GM10248 (cell line): Measurements from ENCODE around the gene ALDH4A1.
"Not testable (repeated sequence)": the region's sequence is repeated elsewhere in the genome, so short reads cannot be mapped to it uniquely, and the experiment has no call there.

Source experiments
- CTCF ChIA-PET: fragments of 300-600 bp; sonication (Branson Sonifier 250); formaldehyde crosslinking; extraction: SDS; loops from one replicate; lab custom pipeline; 2021; ENCODE audit warnings: antibody characterized with exemption; lab: Yijun Ruan, JAX
- POLR2A ChIA-PET: fragments of 350-650 bp; sonication (Branson Sonifier 250); formaldehyde crosslinking; extraction: SDS; loops from one replicate; lab custom pipeline; 2020; ENCODE audit warnings: antibody characterized with exemption; lab: Yijun Ruan, JAX
- DNase-seq: peaks from one replicate; pipeline ENCODE4 v3.0.0; 2012; ENCODE audit errors: extremely low spot score
- CTCF ChIP-seq: IDR thresholded peaks from 2 replicates; pipeline ENCODE4 v1.5.1; 2012; ENCODE audit warnings: mild to moderate bottlenecking, low read depth; ENCODE audit errors: extremely low read depth, missing control alignments, control extremely low read depth

ALDH4A1 gene

DNA sequence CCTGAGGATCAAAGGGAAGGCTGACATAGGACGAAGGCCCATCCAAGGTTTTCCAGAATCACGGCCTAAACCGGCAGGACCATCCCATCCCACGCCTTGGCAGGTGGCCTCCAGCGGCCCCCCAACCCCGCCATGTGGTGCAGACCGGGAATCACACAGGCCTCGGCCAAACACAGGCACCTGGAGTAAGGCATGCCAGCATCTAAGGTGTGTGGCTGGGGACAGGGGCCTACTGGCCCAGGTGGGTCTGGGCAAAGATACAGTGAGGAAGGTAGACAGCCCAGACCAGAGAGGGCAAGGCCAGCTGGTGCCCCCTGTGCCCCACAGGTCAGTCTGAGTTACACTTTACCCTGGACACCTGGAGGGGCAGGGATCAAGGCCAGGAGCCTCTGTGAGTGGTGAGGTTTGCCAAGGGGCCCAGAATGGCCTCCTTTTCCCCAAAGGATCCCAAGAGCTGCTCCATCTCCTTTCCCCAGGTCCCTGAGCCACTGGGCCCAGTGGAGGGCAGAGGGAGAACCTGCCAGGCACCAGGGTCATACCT is 30.2 kb downstream of the ALDH4A1 start:
- TF ChIP-seq CTCF, result no peak
- ChIA-PET CTCF (interaction anchor here (1.3 to 4.6 kb wide), 3 partner anchors 13 to 291 kb away, joined by 3 to 32 read pairs (median 3); partner anchors contain the start of gene ALDH4A1), POLR2A (no interaction called here)
- no peak for DNase-seq

DNA sequence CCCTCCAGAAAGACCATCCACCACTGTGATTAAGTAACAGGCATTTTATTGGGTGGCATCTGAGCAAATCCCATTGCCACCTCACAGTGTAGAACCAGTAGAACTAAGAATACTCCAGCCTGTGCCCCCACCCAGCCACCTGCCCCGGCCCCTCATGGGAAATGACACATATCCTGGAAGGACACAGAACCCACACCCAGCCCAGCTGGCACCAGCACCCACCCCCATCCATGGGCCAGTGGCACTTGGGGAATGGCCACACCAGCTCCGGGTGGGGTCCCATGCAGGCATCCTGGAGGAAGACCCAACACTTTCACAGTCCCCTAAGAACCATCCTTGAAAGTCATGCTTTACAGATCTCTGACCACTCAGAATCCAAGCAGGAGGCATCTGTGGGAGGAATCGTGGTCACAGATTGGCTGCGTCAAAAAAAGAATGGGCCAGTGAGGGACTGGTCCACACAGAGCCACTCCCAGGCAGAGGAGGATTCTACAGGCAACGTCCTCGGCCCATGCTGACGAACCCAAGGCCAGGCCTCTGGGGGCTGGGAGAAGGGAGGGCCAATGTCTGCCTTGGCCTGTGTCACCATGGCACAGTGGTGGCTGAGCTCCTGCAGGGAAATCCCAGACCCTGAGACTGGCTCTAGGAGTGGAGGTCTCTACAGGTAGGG is 30.8 kb downstream of the ALDH4A1 start:
- POLR2A ChIA-PET, result no interaction called here
- TF ChIP-seq CTCF, result no peak
- CTCF ChIA-PET, result interaction anchor here (4.6 kb wide), 1 partner anchor 13 kb away, joined by 32 read pairs; no protein-coding TSS in a partner anchor
- no peak for DNase-seq

DNA sequence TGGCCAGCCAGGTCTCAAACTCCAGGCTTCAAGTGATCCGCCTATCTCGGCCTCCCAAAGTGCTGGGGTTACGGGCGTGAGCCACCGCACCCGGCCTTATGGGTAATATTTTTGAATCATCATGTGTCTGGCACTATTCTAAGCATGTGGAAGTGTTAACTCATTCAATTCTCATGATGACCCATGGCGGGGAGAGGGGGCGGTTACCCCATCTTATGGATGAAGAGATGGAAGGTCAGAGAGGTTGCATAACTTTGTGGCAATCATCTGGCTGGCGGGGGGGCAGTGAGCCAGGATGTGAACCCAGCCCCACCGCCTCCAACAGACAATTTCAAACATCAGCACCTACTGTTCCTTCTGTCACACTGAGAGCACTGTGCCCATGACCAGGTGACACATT is 31.4 kb downstream of the ALDH4A1 start:
- POLR2A ChIA-PET, result no interaction called here
- TF ChIP-seq CTCF, result no peak
- CTCF ChIA-PET, result no interaction called here
- no peak for DNase-seq

DNA sequence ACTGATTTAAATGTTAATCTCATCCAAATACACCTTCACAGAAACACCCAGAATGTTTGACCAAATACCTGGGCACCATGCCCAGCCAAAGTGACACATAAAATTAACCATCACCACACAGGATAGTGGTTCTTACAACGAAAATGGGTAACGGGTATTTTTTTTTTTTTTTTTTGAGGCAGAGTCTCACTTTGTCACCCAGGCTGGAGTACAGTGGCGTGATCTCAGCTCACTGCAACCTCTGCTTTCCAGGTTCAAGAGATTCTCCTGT is 31.8 kb downstream of the ALDH4A1 start:
- CTCF ChIA-PET, DNase-seq, POLR2A ChIA-PET: not testable (repeated sequence)

GRCh38 chr1:18869847-18870594 is 32.3 kb downstream of the ALDH4A1 start:
- POLR2A ChIA-PET, result no interaction called here
- no peak for TF ChIP-seq CTCF
- CTCF ChIA-PET, result interaction anchor here (1.5 kb wide), 1 partner anchor 14 kb away, joined by 5 read pairs; no protein-coding TSS in a partner anchor
- no peak for DNase-seq

DNA sequence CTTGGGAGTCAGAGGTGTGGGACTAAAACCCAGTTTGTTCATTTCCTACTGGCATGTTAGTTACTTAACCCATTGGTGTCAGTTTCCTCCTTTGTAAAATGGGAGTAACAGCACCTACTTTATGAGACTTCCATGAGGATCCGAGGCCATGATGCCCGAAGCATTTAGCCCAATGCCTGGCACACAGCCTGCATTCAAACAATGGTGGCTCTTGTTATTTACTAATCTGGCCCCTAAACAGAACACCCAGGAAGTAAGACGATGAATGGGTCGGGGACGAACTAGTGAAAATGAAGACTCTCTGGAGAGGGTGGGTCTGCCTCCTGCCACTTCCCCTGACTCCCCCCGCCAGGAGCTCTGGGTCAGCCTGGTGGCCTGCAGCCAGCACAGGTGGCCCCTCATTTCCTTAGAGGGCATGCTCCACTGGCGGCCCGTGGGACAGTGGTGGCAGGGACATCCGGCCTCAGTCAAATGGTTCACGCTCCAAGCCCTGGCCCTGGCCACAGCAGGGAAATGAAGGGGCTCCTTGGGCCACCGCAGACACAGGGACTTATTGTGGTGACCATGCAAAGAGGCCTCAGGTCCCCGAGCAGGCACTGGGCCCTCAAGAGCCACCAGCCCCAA is 33.4 kb downstream of the ALDH4A1 start:
- POLR2A ChIA-PET, result no interaction called here
- CTCF ChIA-PET, result interaction anchor here (1.5 kb wide), 1 partner anchor 15 kb away, joined by 5 read pairs; no protein-coding TSS in a partner anchor
- no peak for DNase-seq
- TF ChIP-seq CTCF, result no peak
